HG03196 (cell line): Measurements from ENCODE around the gene CRADD.
"Not testable (repeated sequence)": the region's sequence is repeated elsewhere in the genome, so short reads cannot be mapped to it uniquely, and the experiment has no call there.

Experiments
- ATAC-seq: cut with Tn5 transposase; IDR thresholded peaks from one replicate; pipeline ENCODE4 v1.9.1; 2021; ENCODE audit not compliant: unreplicated experiment

The CRADD gene

DNA sequence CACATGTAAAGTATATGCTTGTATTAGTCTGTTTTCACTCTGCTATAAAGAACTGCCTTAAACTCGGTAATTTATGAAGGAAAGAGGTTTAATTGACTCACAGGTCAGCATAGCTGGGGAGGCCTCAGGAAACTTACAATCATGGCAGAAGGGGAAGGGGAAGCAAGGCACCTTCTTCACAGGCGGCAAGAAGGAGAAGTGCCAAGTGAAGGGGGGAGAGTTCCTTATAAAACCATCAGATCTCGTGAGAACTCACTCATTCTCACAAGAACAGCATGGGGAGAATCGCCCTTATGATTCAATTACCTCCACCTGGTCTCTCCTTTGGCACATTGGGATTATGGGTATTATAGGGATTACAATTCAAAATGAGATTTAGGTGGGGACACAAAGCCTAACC lies 241.7 kb downstream of the CRADD start:
- no peak for ATAC-seq

DNA sequence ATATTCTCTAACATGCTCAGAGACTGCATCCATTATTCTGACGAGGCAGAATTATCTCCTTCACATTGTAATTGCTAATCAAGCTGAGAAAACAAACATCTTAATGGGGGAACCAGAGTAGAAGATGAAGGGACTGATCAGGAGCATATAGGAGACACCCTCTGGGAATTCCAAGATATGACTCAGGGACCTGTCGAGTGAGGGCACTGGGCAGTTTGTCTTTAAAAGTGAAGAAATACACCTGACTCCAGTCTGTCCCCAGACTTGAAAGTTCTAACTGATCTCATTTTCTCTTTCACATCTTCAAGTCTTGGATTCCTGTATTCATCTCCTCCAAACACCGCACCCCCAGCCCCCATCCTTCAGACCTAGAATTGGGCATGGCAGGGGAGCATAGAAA lies 244.3 kb downstream of the CRADD start:
- ATAC-seq: no peak

DNA sequence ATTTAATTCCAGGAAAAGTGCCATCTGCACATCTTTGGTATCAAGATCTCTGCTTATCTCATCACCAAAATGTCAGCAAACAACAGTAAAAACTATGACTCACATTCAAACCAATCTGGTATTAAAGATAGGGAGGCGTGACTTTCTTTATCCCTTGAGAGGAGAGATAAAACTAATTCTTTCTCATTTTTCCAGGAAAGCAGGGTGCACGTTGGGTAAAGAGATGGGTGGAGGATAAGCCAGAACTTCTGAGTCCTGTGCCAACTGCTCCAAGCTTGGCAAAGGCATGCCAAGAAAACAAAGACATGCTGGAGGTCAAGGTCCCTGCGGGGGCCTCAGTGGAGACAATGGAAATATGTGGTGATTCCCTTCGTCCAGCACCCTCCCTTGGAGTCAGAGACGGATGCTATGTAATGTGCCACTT lies 245.4 kb downstream of the CRADD start:
- ATAC-seq: no peak

DNA sequence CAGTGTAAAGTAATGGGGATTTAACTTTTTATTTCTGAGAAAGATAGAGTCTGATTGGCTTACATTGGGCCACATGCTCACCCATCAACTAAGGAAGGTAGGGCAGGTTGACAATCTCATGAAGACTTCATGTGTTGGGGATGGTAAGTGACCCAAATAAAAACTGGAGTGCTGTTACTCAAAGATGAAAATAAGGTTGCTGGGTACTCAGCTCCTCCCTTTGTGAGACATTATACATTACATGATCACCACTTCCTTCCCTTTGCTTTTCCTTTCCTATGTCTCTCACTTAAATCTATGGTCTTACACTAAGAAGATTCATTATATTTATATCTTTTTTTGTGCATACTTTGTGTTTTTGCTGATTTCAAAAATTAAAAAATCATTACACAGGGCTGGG lies 247.2 kb downstream of the CRADD start:
- ATAC-seq: no peak

DNA sequence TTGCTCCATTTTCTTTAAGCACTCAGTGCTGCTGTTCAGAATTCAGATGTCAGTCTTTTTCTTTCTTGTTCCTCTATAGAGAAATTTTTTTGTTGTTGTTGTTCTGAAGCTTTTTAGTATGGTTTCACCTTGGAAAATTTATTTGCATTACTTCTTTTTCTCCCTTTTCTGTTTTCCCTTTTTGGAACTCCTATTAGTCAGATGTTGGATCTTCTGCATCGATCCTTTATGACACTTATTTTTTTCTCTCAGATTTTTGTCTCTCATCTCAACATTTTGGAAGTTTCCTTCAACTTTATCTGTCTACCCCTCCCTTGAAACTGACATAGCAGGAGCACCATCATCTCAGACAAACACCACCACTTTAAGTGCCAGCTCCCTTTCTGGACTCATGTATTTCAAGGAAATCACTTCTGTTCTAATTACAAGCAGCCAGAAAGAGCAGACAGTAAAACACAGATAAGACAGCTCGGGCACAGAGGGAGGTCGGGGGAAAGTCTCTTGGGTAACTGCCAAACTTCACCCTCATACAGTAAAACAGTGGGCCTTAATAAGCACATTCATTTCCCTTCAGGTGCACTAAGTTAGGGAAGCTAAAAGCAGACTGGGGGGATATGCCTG lies 248.5 kb downstream of the CRADD start:
- ATAC-seq: no peak

DNA sequence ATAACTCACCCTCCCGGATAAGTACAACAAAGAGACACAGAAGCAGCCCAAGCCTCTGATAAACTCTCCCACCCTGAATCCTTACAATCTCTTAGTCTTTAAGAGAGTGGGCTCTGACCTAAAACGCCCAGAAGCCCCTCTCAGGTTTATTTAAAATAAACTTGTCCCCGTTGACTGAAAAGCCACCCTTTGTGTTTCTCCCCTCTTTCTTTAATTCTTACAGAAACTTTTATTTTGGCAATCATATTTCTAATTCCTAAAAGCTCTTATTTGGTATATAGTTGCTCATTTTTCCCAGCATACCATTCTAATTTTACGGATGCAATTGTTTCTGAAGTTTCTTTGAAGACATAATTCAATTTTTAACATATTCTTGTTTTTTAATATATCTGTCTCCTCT lies 249.1 kb downstream of the CRADD start:
- ATAC-seq: no peak

DNA sequence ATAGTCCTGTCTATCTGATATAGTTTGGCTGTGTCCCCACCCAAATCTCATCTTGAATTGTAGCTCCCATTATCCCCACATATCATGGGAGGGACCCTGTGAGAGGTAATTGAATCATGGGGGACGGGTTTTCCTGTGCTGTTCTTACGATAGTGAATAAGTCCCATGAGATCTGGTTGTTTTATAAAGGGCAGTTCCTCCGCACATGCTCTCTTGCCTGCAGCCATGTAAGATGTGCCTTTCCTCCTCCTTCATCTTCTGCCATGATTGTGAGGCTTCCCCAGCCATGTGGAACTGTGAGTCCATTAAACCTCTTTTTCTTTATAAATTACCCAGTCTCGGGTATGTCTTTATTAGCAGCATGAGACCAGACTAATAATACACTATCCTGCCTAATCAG lies 251.9 kb downstream of the CRADD start:
- not testable (repeated sequence) for ATAC-seq

DNA sequence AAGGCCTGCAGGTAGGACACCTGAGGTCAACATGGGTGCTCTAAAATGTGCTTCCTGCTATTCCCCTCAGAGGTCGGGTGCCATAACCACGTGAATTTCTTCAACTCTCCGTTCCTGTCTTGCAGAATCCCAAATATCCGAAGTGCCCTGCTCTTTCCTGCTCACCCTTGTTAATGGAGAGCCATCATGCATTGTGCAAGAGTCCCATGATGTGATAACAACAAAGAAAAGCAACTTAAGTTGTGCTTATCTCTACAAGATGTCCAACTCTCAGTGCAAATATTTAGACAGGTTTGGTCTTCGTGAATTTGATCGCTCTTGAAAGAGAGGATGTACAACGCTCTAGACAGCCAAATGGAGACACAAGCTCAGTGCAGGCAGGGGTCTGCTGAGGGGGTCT lies 260.6 kb downstream of the CRADD start:
- no peak for ATAC-seq

DNA sequence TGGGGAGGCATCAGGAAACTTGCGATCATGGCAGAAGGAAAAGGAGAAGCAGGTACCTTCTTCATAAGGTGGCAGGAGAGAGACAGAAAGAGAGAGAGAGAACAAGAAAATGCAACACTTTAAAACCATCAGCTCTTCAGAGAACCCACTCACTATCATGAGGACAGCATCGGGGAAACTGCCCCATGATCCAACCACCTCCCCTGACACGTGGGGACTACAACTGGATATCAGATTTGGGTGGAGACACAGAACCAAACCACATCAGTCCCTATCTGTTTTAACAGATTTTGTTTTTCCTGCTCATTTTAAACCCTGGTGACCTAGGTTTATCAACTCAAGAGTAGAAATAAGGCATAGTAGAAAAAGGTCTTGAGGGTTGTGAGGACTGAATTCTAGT lies 261.1 kb downstream of the CRADD start:
- no peak for ATAC-seq

DNA sequence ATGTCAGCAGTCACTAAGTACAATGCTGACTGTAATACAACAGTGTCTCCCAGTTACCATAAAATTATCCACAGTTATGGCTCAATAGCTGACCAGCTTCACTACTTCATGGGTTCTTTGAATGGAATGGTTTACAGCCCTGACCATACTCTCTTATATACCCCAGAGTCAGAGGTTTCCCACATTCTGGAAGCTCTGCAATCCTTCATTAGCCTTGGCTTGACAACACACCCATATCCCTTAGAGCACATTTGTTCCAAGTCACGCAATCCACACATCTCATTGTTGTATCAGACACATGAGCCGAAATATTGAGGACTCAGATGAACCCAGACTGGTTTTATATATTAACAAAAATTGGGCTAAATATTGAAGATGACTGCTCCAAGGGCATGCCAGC lies 261.8 kb downstream of the CRADD start:
- no peak for ATAC-seq

DNA sequence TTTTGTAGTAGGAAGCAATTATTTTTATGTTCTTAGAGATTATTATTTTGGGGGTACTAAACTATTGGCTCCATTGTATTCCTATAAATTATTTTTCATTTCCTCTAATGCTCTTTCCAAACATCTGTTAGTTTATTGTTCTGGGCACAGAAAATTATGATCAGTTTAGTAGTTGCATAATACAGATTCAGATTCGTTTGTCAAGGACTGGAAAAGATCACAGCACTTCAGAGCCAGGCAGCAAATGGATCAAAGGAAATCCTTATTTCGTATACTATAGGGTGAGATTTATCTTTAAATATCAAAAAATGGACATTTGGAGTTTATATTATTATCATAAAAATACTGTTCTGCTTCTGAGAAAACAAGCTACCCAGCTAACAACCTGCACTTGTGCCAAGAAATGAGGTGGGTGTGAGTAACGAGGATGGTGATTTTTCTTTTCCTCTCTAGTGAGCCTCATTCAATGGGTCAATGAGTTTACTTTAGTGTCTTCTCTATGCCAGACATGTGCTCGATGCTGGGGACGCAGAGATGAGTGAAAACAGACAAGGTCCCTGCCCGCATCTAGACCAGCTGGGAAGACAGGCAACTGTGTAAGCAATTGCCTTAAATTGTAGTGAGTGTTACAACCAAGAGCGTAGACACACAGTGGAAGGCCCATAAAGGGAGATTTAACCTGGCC lies 262.6 kb downstream of the CRADD start:
- ATAC-seq: no peak

DNA sequence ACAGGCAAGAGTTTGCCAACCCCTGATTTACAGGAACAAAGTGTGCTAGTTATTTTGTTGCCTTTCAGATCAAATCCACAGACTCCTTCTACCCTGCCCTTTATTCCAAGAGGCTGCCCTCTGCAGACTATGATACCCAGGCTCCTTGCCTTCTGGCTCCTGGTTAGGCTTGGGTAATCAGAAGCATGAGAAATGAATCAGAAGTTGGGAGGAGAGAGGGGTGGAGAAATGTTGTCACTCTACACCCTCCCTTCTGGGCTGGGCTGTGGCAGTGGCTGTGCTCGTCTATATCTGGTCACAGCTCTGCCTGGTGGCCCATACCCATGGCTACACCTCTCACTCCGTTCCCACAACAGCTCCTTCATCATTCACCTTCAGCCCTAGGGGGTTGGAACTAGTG lies 266.6 kb downstream of the CRADD start:
- no peak for ATAC-seq

DNA sequence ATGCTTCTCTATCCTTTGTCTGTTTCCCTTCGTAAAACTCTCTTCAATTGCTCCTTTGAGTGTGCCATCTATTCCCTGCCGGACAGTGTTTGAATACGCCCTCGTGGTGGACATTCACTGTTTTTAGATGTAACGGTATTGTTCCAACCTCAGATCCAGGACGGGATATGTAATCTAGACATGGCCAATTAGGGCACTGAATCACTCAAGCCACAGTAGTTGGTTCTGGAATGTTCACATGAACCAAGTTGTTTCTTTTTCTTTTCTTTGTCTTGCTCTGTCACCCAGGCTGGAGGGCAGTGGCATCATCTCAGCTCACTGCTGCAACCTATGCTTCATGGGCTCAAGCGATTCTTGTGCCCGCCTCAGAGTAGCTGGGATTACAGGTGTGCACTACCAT lies 267.0 kb downstream of the CRADD start:
- ATAC-seq: no peak
